ENCODE measurements around the gene ST8SIA2.

Gene ST8SIA2

DNA sequence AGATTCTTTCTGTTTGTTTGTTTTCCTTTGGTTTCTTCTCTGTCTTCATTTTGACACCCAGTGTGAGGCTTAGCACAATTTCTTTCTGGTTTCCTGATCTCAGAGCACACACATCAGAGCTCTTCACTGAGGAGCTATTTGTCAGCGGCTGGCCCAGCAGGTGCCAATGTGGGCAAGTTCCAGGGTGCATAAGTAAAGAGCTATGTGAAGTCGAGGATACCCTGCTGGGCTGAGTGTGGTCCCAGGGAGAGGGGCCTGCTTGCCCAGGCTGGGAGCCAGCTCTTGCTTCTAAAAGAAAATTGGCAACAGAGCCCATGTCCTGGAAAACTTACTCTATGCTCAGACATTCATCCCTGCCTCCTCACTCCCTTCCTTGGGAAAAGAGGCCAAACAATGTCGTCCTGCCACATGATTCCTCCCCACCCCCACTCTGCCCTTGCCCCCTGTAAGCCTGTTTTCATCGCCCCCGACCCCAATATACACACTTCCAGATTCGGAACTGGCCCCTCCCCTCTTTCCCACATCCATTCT, 101.2 kb downstream of the ST8SIA2 start:
- no peak for DNase-seq (ENCODE audit: low read depth)

DNA sequence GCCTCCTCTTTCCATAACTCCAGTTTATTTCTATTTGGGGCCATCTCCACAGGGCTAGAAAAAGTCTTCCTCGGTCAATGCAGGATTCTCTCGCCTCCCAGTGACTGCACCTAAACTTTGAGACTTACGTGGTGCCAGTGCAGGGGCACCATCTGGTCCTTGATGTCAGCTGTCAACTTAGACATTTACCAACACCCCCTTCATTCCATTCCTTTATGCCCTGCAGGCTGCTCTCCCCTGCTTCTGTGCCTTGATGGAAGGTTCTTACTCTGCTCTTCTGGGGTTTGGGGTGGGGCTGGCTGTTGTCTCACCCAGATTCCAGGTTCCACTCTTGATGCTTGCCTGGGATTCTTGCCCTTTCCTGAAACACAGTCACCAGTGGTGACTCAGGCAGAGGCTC, 101.8 kb downstream of the ST8SIA2 start:
- DNase-seq (ENCODE audit: low read depth): no peak

DNA sequence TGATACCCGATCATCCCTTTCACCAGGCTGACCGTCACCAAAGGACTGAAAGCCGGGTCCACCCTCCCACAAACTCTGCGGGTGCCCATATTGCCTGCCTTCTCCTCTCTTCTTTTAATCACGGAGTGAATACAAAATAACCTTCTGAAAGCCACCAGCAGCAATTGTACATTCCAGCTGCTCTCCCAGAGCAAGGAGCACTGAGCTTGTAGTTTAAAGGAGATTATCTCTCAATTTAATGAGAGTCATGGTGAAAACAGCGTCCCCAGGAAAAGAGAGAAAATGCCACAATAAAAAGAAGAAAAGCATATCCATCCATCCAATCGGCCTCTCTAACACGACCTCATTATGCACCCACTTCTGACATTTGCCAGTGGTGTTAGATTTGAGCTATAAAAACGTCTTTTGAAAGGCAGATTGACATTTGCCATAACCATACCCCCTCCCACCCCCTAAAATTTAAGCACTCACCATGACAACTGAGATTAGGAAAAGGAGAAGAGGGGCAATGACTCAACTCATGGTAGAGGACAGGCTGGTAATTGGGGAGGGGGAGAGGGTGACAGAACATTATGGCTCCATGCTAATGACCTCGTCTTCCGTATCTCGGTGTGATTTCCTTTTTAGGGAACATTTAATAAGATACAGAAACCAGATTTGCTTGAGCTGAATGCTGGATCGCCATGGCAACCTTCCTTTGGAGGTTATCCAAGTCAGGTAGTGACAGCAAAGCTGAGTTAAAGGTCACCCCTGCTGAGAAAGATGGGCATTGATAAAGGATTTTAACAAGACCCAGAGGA, 106.2 kb downstream of the ST8SIA2 start:
- no peak for DNase-seq (ENCODE audit: low read depth)

DNA sequence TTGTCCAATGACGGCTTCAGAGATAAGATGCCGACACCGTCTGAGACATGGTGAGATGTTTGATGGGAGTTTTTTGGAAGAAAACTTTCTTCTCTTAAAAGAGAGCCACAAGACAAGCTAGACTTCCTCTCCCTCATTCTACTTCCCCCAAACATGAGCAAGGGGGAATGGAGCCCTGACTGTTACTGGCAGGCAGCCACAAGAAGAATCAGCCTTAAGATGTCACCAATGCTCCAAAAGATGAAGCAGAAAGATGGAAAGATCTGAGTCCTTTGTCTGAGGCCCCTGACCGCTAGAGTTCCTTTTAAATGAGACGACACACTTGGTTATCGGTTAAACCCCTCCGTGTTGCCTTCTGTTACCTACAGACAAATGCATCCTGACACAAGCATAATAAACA, 108.7 kb downstream of the ST8SIA2 start:
- DNase-seq (ENCODE audit: low read depth): no peak

DNA sequence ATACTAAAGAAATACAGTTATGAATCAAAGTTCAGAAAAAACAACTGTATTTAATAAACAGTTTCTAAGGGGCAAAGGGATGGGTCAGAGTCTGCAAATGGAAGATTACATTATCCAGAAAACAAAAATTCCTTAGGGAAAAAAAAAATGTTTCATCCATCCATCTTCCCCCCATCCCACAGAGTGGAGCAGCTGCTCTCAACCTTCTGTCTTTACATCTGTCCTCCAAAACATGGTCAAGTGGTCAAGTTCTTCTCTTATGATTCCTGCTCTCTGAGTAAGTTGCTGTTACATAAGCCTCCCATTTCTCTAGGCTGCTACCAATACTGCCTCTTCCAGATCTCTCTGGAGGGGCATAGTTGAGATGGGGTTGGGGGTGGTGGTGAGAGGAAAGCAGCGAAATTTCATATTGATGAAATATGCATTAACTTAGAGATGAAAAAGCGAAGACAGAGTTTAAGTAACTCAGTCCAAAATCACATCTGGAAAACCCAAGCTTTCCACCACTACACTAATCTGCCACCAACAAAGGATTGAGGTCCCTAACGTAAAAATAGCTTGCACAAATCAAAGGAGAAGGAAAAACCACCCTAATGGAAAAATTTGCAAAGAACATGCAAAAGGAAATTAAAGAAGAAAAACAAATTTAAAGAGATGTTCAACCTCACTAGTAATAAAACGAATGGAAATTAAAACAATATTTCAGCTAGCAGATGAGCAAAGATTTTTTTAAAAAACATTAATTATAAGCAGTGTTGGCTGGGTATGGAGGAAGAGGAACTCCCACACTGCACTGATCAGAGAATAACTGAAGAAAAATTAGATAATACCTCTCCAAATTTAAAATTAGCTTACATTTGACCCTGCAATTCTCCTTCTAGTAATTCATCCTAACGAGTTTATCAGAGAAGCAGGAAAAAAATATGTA, 109.5 kb downstream of the ST8SIA2 start:
- DNase-seq (ENCODE audit: low read depth): no peak

DNA sequence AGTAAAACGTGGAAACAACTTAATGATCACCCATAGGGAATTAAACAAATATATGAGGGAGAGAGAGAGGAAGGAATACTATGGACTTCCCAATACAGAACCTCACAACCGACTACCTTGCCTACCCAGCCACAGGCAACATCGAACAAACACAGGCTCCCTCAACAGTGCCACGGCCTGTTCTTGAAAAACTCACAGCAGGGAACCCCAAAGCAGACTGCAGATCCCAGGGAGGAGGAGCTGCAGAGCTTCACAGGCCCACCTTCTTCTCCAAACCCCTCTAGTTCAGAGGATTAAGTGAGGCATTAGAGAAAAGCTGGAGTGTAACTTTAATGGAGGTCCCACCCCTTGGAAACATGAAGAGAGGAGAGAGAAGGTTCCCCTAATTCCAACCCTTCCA, 110.2 kb downstream of the ST8SIA2 start:
- no peak for DNase-seq (ENCODE audit: low read depth)

DNA sequence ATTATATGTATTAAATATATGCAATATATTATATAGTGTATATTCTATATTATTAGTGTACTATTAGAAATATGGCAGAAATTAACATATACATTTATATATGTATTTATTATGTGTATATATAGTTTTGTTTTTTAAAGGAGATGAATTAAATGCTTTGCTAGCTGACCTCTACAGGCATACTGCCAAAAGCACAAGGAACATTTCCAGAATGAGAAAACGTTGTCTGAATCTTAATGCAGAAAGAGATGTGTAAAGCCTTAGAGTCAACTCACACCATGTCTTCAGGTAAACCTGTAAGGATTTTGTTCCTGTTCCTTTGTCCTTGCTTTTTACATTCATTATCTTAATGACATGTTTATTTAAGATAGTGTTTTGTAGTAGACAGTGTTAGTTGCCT, 111.9 kb downstream of the ST8SIA2 start:
- DNase-seq (ENCODE audit: low read depth): no peak

DNA sequence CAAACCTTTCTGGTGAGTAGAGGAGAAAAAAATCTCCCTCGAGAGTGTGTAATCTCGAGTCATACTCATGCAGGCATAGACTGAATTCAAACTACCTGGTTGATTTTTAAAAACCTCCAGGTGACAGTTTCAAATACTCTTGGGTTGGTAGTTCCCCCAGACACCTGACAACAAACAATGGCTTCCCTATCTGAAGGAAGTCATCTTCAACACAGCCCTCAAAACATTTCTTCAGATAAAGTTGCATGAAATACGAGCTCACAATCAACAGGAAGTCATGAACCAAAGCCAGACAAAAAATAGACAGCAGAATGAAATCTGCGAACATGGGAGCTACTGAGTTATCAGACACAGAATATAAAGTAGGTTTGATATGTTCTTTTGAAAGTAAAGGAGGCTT, 112.8 kb downstream of the ST8SIA2 start:
- DNase-seq (ENCODE audit: low read depth): no peak

DNA sequence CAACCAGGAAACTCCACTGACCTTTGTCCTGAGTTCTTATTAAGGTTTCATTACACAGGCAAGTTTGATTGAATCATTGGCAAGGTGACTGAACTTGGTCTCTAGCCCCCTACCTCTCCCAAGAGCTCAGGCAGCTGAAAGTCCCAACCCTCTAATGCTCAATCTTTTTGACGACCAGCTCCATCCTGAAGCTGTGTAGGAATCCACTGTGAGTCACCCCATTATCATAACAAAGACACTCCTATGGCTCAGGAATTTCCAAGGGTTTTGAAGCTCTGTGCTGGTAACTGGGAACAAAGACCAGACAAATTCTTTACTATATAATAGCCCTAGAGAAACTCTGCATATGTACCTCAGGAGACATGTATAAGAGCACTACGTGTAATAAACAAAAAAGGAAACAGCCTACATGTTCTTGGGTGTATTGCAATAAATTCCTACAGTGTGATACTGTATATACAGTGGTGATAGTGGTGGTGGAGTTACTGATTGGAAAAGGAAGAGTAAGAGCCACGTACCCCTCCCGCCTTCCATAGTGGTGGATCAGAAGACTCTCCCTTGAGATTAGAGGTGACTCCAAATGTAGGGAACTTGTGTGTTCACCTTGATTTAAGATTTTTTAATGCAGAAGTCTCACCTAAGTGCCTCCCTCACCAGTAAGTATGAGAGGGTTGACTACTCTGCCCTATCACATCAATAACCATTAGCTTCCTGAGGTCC, 116.6 kb downstream of the ST8SIA2 start:
- no peak for DNase-seq (ENCODE audit: low read depth)
